B cell (primary cell): ENCODE results near the gene PHKG2.

Experiments
- CTCF ChIP-seq: fragments of 200-600 bp; IDR thresholded peaks from one replicate; pipeline ENCODE4 v1.8.0; 2022; ENCODE audit warnings: antibody characterized with exemption, mild to moderate bottlenecking
- EZH2 ChIP-seq: IDR thresholded peaks from 2 replicates; pipeline ENCODE4 v1.6.1; 2012; ENCODE audit warnings: borderline replicate concordance, low read depth, mild to moderate bottlenecking, moderate library complexity, low read length; ENCODE audit not compliant: insufficient read depth, poor library complexity, severe bottlenecking

GRCh38 chr16:30731411-30731810 lies 16.8 kb upstream of the PHKG2 start:
- TF ChIP-seq CTCF (no peak), EZH2 (no peak)
